K562 (cell line): ENCODE measurements around the gene EFNA5. TPM values are rescaled to one million over a fixed set of nuclear protein-coding genes. Genes with fewer than 3 reads are reported as not detected.

Experiments used
- ATAC-seq: fragments of 200-7000 bp; cut with Tn5 transposase; 3 replicates; pipeline ENCODE4 v1.9.1; 2020; ENCODE audit warnings: moderate library complexity
- BruUV-seq: library from RNA; stranded (reverse); fragments of 400-500 nt; replicated peaks from 2 replicates; lab custom pipeline; 2021; lab: Mats Ljungman, UMichigan
- CTCF ChIA-PET: fragments of 300-600 bp; formaldehyde crosslinking; extraction: SDS; loops from one replicate; lab custom pipeline; 2021; ENCODE audit warnings: low intra/inter-chr PET ratio; lab: Yijun Ruan, JAX
- POLR2A ChIA-PET: fragments of 300-600, 350-650 bp; sonication (Branson Sonifier 250); formaldehyde crosslinking; extraction: SDS; loops from one replicate; lab custom pipeline; 2021; ENCODE audit warnings: antibody characterized with exemption, inconsistent platforms; lab: Yijun Ruan, JAX
- DNase-seq, 4 experiments: peaks; one replicate each; pipeline versions ENCODE4 v3.0.0 to v3.0.0-alpha.2; 2011 to 2018; ENCODE audit warnings: low spot score in 3 of 4, mixed read lengths in 3 of 4; ENCODE audit errors: extremely low read depth in 1 of 4
- FAIRE-seq: peaks from 2 replicates; lab custom pipeline; 2011; peaks lifted over from hg19 to GRCh38; lab: Jason Lieb, UNC
- H2AFZ ChIP-seq: 2 replicates; pipeline ENCODE4 v1.6.0; 2011; ENCODE audit warnings: low read depth, low read length, control low read depth, inconsistent platforms
- H3K27ac ChIP-seq: fragments of 200-600 bp; 3 replicates; pipeline ENCODE4 v1.8.0; 2011; ENCODE audit warnings: low read depth, mild to moderate bottlenecking, control low read depth, inconsistent platforms, low read length, moderate library complexity, mixed read lengths; ENCODE audit errors: extremely low read depth
- H3K27me3 ChIP-seq, 2 experiments: fragments of 300-600 bp in 1 of 2; 2 replicates in 1 of 2; 3 replicates in 1 of 2; pipeline versions ENCODE4 v1.6.0 to v1.8.0; 2011; ENCODE audit warnings: inconsistent platforms in 2 of 2, low read length in 2 of 2, mild to moderate bottlenecking in 1 of 2, mixed read lengths in 1 of 2, moderate library complexity in 1 of 2; ENCODE audit not compliant: control insufficient read depth in 2 of 2, insufficient read depth in 2 of 2
- H3K36me3 ChIP-seq: fragments of 300-600 bp; 3 replicates; pipeline ENCODE4 v1.8.0; 2011; ENCODE audit warnings: mild to moderate bottlenecking, low read length, inconsistent platforms; ENCODE audit not compliant: control insufficient read depth, insufficient read depth
- H3K4me1 ChIP-seq, 2 experiments: fragments of 200-600 bp in 1 of 2; replicated peaks in 1 of 2; 2 replicates in 1 of 2; 3 replicates in 1 of 2; pipeline versions ENCODE4 v1.5.1 to v1.8.0; 2011; ENCODE audit warnings: inconsistent platforms in 2 of 2, low read length in 2 of 2, mild to moderate bottlenecking in 1 of 2, mixed read lengths in 1 of 2, moderate library complexity in 1 of 2; ENCODE audit not compliant: control insufficient read depth in 2 of 2, insufficient read depth in 2 of 2
- H3K4me2 ChIP-seq: 2 replicates; pipeline ENCODE4 v1.6.1; 2011; ENCODE audit warnings: low read length, control low read depth, inconsistent platforms, mixed read lengths; ENCODE audit not compliant: insufficient read depth
- H3K4me3 ChIP-seq: fragments of 200-600 bp; sonication (generic), shearing (Covaris generic); 2 replicates; pipeline ENCODE4 v1.5.1; 2016; ENCODE audit warnings: control low read depth, inconsistent platforms
- H3K79me2 ChIP-seq: fragments of 200-600 bp; 3 replicates; pipeline ENCODE4 v1.8.0; 2011; ENCODE audit warnings: low read length, inconsistent platforms; ENCODE audit not compliant: control insufficient read depth, insufficient read depth
- H3K9ac ChIP-seq, 2 experiments: 2 replicates each; pipeline versions ENCODE4 v1.6.0 to v1.6.1; 2011; ENCODE audit warnings: low read depth in 2 of 2, low read length in 2 of 2, control low read depth in 1 of 2, inconsistent platforms in 1 of 2, mild to moderate bottlenecking in 1 of 2, mixed read lengths in 1 of 2; ENCODE audit not compliant: insufficient read depth in 1 of 2
- H3K9me1 ChIP-seq: one replicate; pipeline ENCODE4 v1.6.0; 2011; ENCODE audit warnings: inconsistent platforms, mild to moderate bottlenecking, low read length, moderate library complexity; ENCODE audit not compliant: control insufficient read depth, insufficient read depth
- H3K9me3 ChIP-seq: replicated peaks from 2 replicates; pipeline ENCODE4 v1.5.1; 2011; ENCODE audit warnings: low read depth, low read length, inconsistent platforms; ENCODE audit not compliant: control insufficient read depth, insufficient read depth
- H4K20me1 ChIP-seq: replicated peaks from 2 replicates; pipeline ENCODE4 v1.6.1; 2011; ENCODE audit warnings: low read length, inconsistent platforms, mixed read lengths; ENCODE audit not compliant: control insufficient read depth, insufficient read depth
- BACH1 ChIP-seq: fragments of 200-800 bp; sonication (Bioruptor generic); IDR thresholded peaks from 2 replicates; pipeline ENCODE4 v1.6.1; 2016; ENCODE audit warnings: missing genetic modification characterization, missing compliant biosample characterization
- BHLHE40 ChIP-seq: IDR thresholded peaks from 2 replicates; pipeline ENCODE4 v1.6.1; 2011; ENCODE audit warnings: low read length, improper control_type of control experiment
- DIDO1 ChIP-seq: fragments of 450-650 bp; IDR thresholded peaks from 2 replicates; pipeline ENCODE4 v1.6.1; 2016; ENCODE audit warnings: low read depth, missing biosample characterization, missing genetic modification characterization
- EHMT2 ChIP-seq: fragments of 450-650 bp; IDR thresholded peaks from 2 replicates; pipeline ENCODE4 v1.6.1; 2018; ENCODE audit warnings: antibody characterized with exemption
- GATA2 ChIP-seq: sonication (generic); formaldehyde crosslinking; IDR thresholded peaks from 2 replicates; pipeline ENCODE4 v1.4.0; 2020; ENCODE audit warnings: mild to moderate bottlenecking, missing genetic modification reagents
- PURB ChIP-seq: sonication (generic); formaldehyde crosslinking; IDR thresholded peaks from 2 replicates; pipeline ENCODE4 v1.9.0; 2021; ENCODE audit warnings: low read depth, mild to moderate bottlenecking, missing genetic modification reagents
- SLC30A9 ChIP-seq: fragments of 250-450 bp; sonication (Bioruptor Pico); IDR thresholded peaks from 2 replicates; pipeline ENCODE4 v1.8.0; 2022; ENCODE audit warnings: mild to moderate bottlenecking, moderate library complexity
- TFAP4 ChIP-seq: sonication (generic); formaldehyde crosslinking; IDR thresholded peaks from 2 replicates; pipeline ENCODE4 v1.8.0; 2022; ENCODE audit warnings: missing genetic modification reagents, mild to moderate bottlenecking, moderate library complexity, borderline replicate concordance
- ZNF639 ChIP-seq, 2 experiments: fragments of 200-800 bp in 1 of 2; sonication (Bioruptor generic) in 1 of 2; sonication (generic) in 1 of 2; formaldehyde crosslinking in 1 of 2; IDR thresholded peaks in 1 of 2; conservative IDR thresholded peaks in 1 of 2; 2 replicates each; pipeline versions ENCODE4 v1.5.0 to v1.6.1; 2016 to 2020; ENCODE audit warnings: missing compliant biosample characterization in 1 of 2, missing genetic modification characterization in 1 of 2, missing genetic modification reagents in 1 of 2
- WGBS: fragments of 100-300 bp; shearing (Covaris generic); methylation state at CpG from one replicate; pipeline ENCODE4 v1.1.6; 2016; ENCODE audit warnings: low coverage, mixed read lengths; ENCODE audit not compliant: insufficient coverage; ENCODE audit errors: missing lambda C conversion rate; 5-methylcytosine and 5-hydroxymethylcytosine counted together
- in situ Hi-C: fragments of 300-500 bp; cut with MboI; formaldehyde crosslinking; loops from 4 replicates; pipeline ENCODE4 v1.15.0; 2018; ENCODE audit warnings: inconsistent platforms, mixed read lengths
- intact Hi-C: fragments of 100-400 bp; cut with micrococcal nuclease; formaldehyde crosslinking; loops from 2 replicates; pipeline ENCODE4 v1.14.2; 2022
- polyA plus RNA-seq, 8 experiments: library from polyadenylated mRNA; depleted of rRNA in 4 of 8; stranded (reverse) in 5 of 8; unstranded in 3 of 8; fragments of >200 nt; fragmentation: Nextera tagmentation in 2 of 8; fragmentation: Illumina TruSeq in 1 of 8; extraction: Ambion mirVana in 2 of 8; extraction: Trizol in 1 of 8; gene quantifications; 2 replicates each; pipeline versions ENCODE4 v1.2.1 to v1.2.3, GENCODE V29; 2011 to 2014; ENCODE audit warnings: inconsistent platforms in 1 of 8, missing spikeins in 1 of 8
- total RNA-seq, 7 experiments: library from RNA; depleted of rRNA in 6 of 7; stranded (reverse); fragments of >200 nt in 6 of 7; fragmentation: Illumina TruSeq in 2 of 7; extraction: Trizol in 2 of 7; gene quantifications; 2 replicates each; pipeline versions ENCODE4 v1.2.1 to v1.2.3, GENCODE V29; 2011 to 2021; ENCODE audit warnings: low replicate concordance in 1 of 7
- TF ChIP-seq, protein P1 (sequence below): sonication (generic); IDR thresholded peaks from 2 replicates; pipeline ENCODE4 v1.6.1; 2016
- TF ChIP-seq, protein P2 (sequence below): sonication (generic); formaldehyde crosslinking; IDR thresholded peaks from 2 replicates; pipeline ENCODE4 v1.8.0; 2022; ENCODE audit warnings: mild to moderate bottlenecking, missing genetic modification reagents, borderline replicate concordance

Gene EFNA5
- total and polyA plus RNA-seq, 9 of the 15 experiments (the other 6 are each of a cell fraction or from before 2014, with no cell fraction given): 0.20 TPM; not detected in 8

DNA sequence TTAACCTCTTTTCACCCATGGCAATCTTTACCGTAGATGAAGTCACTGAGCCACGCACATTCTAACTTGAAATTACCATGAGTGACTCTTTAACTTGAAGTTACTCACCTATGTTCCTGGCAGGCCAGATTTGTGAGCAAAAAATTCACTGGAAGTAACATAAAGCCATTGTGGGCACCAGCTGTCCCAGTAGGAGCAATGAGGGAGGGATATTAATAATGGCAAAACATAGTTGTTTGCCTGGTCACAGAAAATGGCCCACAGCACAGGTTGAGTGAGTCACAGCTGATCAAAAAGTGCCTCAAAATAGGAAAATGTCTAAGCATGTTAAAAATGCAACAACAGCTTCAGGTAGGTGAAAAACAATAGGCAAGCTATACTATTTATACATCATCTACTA is 146.6 kb downstream of the EFNA5 start:
- Histone ChIP-seq H3K79me2 (no peaks in the 10 kb centered on the region), H4K20me1 (no peaks in the 10 kb centered on the region), H3K9ac (no peak overlapping the region), H3K9me1 (no peaks in the 10 kb centered on the region), H3K9me3 (no peaks in the 10 kb centered on the region), H3K4me2 (no peak overlapping the region), H3K4me1 (no peaks in the 10 kb centered on the region), H2AFZ (no peak overlapping the region), H3K4me3 (no peak overlapping the region), H3K36me3 (no peaks in the 10 kb centered on the region), H3K27ac (no peak overlapping the region), H3K27me3 (no peaks in the 10 kb centered on the region)
- TF ChIP-seq, protein P1, sequence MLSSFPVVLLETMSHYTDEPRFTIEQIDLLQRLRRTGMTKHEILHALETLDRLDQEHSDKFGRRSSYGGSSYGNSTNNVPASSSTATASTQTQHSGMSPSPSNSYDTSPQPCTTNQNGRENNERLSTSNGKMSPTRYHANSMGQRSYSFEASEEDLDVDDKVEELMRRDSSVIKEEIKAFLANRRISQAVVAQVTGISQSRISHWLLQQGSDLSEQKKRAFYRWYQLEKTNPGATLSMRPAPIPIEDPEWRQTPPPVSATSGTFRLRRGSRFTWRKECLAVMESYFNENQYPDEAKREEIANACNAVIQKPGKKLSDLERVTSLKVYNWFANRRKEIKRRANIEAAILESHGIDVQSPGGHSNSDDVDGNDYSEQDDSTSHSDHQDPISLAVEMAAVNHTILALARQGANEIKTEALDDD: no peak
- no peak for TF ChIP-seq ZNF639 (CRISPR knock-in tag; conservative IDR thresholded peaks at IDR 0.05 in 1 of 2, IDR thresholded peaks at IDR 0.05 in 1 of 2)
- no peak for TF ChIP-seq SLC30A9 (CRISPR knock-in tag)
- no peak for TF ChIP-seq BHLHE40
- TF ChIP-seq TFAP4 (CRISPR knock-in tag): no peak
- TF ChIP-seq PURB (CRISPR knock-in tag): no peak
- no peak for TF ChIP-seq GATA2
- no peak for TF ChIP-seq EHMT2
- TF ChIP-seq BACH1 (tag): no peak
- TF ChIP-seq, protein P2, sequence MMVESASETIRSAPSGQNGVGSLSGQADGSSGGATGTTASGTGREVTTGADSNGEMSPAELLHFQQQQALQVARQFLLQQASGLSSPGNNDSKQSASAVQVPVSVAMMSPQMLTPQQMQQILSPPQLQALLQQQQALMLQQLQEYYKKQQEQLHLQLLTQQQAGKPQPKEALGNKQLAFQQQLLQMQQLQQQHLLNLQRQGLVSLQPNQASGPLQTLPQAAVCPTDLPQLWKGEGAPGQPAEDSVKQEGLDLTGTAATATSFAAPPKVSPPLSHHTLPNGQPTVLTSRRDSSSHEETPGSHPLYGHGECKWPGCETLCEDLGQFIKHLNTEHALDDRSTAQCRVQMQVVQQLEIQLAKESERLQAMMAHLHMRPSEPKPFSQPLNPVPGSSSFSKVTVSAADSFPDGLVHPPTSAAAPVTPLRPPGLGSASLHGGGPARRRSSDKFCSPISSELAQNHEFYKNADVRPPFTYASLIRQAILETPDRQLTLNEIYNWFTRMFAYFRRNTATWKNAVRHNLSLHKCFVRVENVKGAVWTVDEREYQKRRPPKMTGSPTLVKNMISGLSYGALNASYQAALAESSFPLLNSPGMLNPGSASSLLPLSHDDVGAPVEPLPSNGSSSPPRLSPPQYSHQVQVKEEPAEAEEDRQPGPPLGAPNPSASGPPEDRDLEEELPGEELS (CRISPR knock-in tag): no peak
- TF ChIP-seq DIDO1 (tag): no peak
- DNase-seq (no peak), ATAC-seq (no peak), FAIRE-seq (no peak)
- no TSS peak for BruUV-seq
- POLR2A ChIA-PET: no interaction called here
- in situ Hi-C loops: no loop called here
- CTCF ChIA-PET: no interaction called here
- WGBS: 0% methylated on average over 2 of the region's 2 CpGs
- intact Hi-C loops: no loop called here
